HCT116 (cell line): ENCODE measurements around the gene ATP6V0D1. TPM values are rescaled to one million over a fixed set of nuclear protein-coding genes. Genes with fewer than 3 reads are reported as not detected.

Experiments used
- ATAC-seq: fragments of 200-7000 bp; cut with Tn5 transposase; 2 replicates; pipeline ENCODE4 v1.9.1; 2020; ENCODE audit warnings: mild to moderate bottlenecking, moderate library complexity
- BruUV-seq: library from RNA; stranded (reverse); fragments of 400-500 nt; replicated peaks from 2 replicates; lab custom pipeline; 2021; lab: Mats Ljungman, UMichigan
- CTCF ChIA-PET: fragments of 300-600 bp; sonication (Branson Sonifier 250); formaldehyde crosslinking; loops from one replicate; lab custom pipeline; 2021; ENCODE audit warnings: antibody characterized with exemption; lab: Charles Lee
- POLR2A ChIA-PET: fragments of 300-600, 350-600 bp; sonication (Branson Sonifier 250); formaldehyde crosslinking; loops from one replicate; lab custom pipeline; 2021; ENCODE audit warnings: antibody characterized with exemption; lab: Charles Lee
- RAD21 ChIA-PET, 2 experiments: fragments of 300-600 bp; sonication (Branson Sonifier 250); formaldehyde crosslinking; loops; one replicate each; lab custom pipeline; 2023; ENCODE audit warnings: low total read pairs in 2 of 2; ENCODE audit not compliant: uncharacterized antibody in 2 of 2, unreplicated experiment in 2 of 2, low non-redundant PET in 1 of 2; lab: Charles Lee
- DNase-seq: peaks from one replicate; pipeline ENCODE4 v3.0.0-alpha.2; 2010; ENCODE audit warnings: low read depth, low spot score
- H2AFZ ChIP-seq: fragments of 200-600 bp; shearing (Covaris generic), sonication (generic); 2 replicates; pipeline ENCODE4 v1.6.1; 2017; ENCODE audit warnings: low read depth, mixed run types, mixed read lengths, antibody characterized with exemption, low read length; ENCODE audit not compliant: poor library complexity, severe bottlenecking
- H3K27ac ChIP-seq: 2 replicates; pipeline ENCODE4 v1.5.1; 2012; ENCODE audit warnings: low read depth, low read length
- H3K27me3 ChIP-seq: fragments of 200-600 bp; sonication (generic); 2 replicates; pipeline ENCODE4 v1.6.1; 2016; ENCODE audit warnings: mixed run types, low read length, mixed read lengths; ENCODE audit not compliant: insufficient read depth
- H3K36me3 ChIP-seq, 2 experiments: fragments of 200-500 bp in 1 of 2; fragments of 200-600 bp in 1 of 2; sonication (Bioruptor generic) in 1 of 2; sonication (generic) in 1 of 2; 2 replicates each; pipeline versions ENCODE4 v1.5.1 to v1.6.1; 2014 to 2016; ENCODE audit warnings: low read length in 2 of 2, inconsistent platforms in 1 of 2, mixed read lengths in 1 of 2, mixed run types in 1 of 2; ENCODE audit not compliant: insufficient read depth in 2 of 2, control insufficient read depth in 1 of 2
- H3K4me1 ChIP-seq, 2 experiments: fragments of 200-600 bp in 1 of 2; sonication (generic) in 1 of 2; 2 replicates each; pipeline versions ENCODE4 v1.5.1 to v1.6.1; 2012 to 2017; ENCODE audit warnings: low read length in 2 of 2, inconsistent platforms in 1 of 2, mild to moderate bottlenecking in 1 of 2, mixed read lengths in 1 of 2, mixed run types in 1 of 2, moderate library complexity in 1 of 2; ENCODE audit not compliant: insufficient read depth in 2 of 2, control insufficient read depth in 1 of 2
- H3K4me2 ChIP-seq: fragments of 200-600 bp; sonication (generic); 2 replicates; pipeline ENCODE4 v1.6.1; 2017; ENCODE audit warnings: mixed run types, low read length, mixed read lengths
- H3K4me3 ChIP-seq, 2 experiments: fragments of 200-600 bp in 1 of 2; sonication (generic) in 1 of 2; replicated peaks in 1 of 2; 2 replicates each; pipeline ENCODE4 v1.5.1; 2011 to 2016; ENCODE audit warnings: low read length in 2 of 2, control low read depth in 1 of 2, low read depth in 1 of 2, mild to moderate bottlenecking in 1 of 2, mixed read lengths in 1 of 2, mixed run types in 1 of 2
- H3K79me2 ChIP-seq: fragments of 200-600 bp; sonication (generic); 2 replicates; pipeline ENCODE4 v1.6.1; 2017; ENCODE audit warnings: mild to moderate bottlenecking, mixed run types, low read length, moderate library complexity, mixed read lengths; ENCODE audit not compliant: insufficient read depth
- H3K9ac ChIP-seq: fragments of 200-600 bp; sonication (generic); 2 replicates; pipeline ENCODE4 v1.6.1; 2016; ENCODE audit warnings: low read length, mixed read lengths
- H3K9me2 ChIP-seq: fragments of 200-600 bp; sonication (generic), shearing (Covaris generic); 2 replicates; pipeline ENCODE4 v1.6.1; 2017; ENCODE audit warnings: mixed run types, mild to moderate bottlenecking, moderate library complexity; ENCODE audit not compliant: insufficient read depth
- H3K9me3 ChIP-seq, 2 experiments: fragments of 200-500 bp in 1 of 2; fragments of 200-600 bp in 1 of 2; sonication (Bioruptor generic) in 1 of 2; sonication (generic) in 1 of 2; 2 replicates each; pipeline ENCODE4 v1.6.1; 2014 to 2017; ENCODE audit warnings: low read length in 2 of 2, mixed read lengths in 2 of 2, inconsistent platforms in 1 of 2, low read depth in 1 of 2, mild to moderate bottlenecking in 1 of 2, mixed run types in 1 of 2, moderate library complexity in 1 of 2; ENCODE audit not compliant: control insufficient read depth in 1 of 2, insufficient read depth in 1 of 2
- H4K20me1 ChIP-seq: fragments of 200-600 bp; sonication (generic), shearing (Covaris generic); 2 replicates; pipeline ENCODE4 v1.6.1; 2017; ENCODE audit warnings: mixed run types, mild to moderate bottlenecking, moderate library complexity; ENCODE audit not compliant: insufficient read depth
- ATF3 ChIP-seq: IDR thresholded peaks from 2 replicates; pipeline ENCODE4 v1.6.1; 2012
- CBX3 ChIP-seq: IDR thresholded peaks from 2 replicates; pipeline ENCODE4 v1.6.1; 2012; ENCODE audit warnings: low read depth
- EGR1 ChIP-seq: IDR thresholded peaks from 2 replicates; pipeline ENCODE4 v1.6.1; 2012; ENCODE audit warnings: low read depth
- EZH2 ChIP-seq: fragments of 200-600 bp; sonication (generic); IDR thresholded peaks from 2 replicates; pipeline ENCODE4 v1.6.1; 2017; ENCODE audit warnings: antibody characterized with exemption, mixed run types
- EZH2phosphoT487 ChIP-seq: fragments of 200-600 bp; IDR thresholded peaks from 2 replicates; pipeline ENCODE4 v1.6.1; 2018; ENCODE audit warnings: antibody characterized with exemption, borderline replicate concordance
- FOSL1 ChIP-seq: IDR thresholded peaks from 2 replicates; pipeline ENCODE4 v1.6.1; 2012; ENCODE audit warnings: low read depth
- JUND ChIP-seq: IDR thresholded peaks from 2 replicates; pipeline ENCODE4 v1.6.1; 2012
- MAX ChIP-seq: IDR thresholded peaks from 2 replicates; pipeline ENCODE4 v1.6.1; 2012
- POLR2A ChIP-seq: IDR thresholded peaks from 2 replicates; pipeline ENCODE4 v1.7.0; 2011; ENCODE audit warnings: borderline replicate concordance; ENCODE audit not compliant: insufficient read depth, insufficient read length; ENCODE audit errors: extremely low read depth
- RAD21 ChIP-seq: IDR thresholded peaks from 2 replicates; pipeline ENCODE4 v1.6.1; 2012; ENCODE audit warnings: low read depth, mild to moderate bottlenecking
- REST ChIP-seq: IDR thresholded peaks from 2 replicates; pipeline ENCODE4 v1.6.1; 2012; ENCODE audit warnings: low read depth
- SP1 ChIP-seq: IDR thresholded peaks from 2 replicates; pipeline ENCODE4 v1.6.1; 2012; ENCODE audit warnings: low read depth
- SRF ChIP-seq: IDR thresholded peaks from 2 replicates; pipeline ENCODE4 v1.6.1; 2012; ENCODE audit warnings: low read depth
- TCF7L2 ChIP-seq: IDR thresholded peaks from 2 replicates; pipeline ENCODE4 v1.7.0; 2011; ENCODE audit warnings: borderline replicate concordance, inconsistent platforms; ENCODE audit not compliant: insufficient read depth, insufficient read length; ENCODE audit errors: extremely low read depth
- ZNF274 ChIP-seq: fragments of 200-500 bp; sonication (Bioruptor generic); IDR thresholded peaks from 2 replicates; pipeline ENCODE4 v1.6.1; 2014; ENCODE audit warnings: mild to moderate bottlenecking, low read depth, low read length, inconsistent platforms
- intact Hi-C: fragments of 100-400 bp; cut with micrococcal nuclease; formaldehyde crosslinking; loops from 2 replicates; pipeline ENCODE4 v1.10.0; 2022
- total RNA-seq: library from RNA; stranded (reverse); gene quantifications from one replicate; pipeline ENCODE4 v1.2.1, GENCODE V29; 2021; ENCODE audit not compliant: unreplicated experiment

Gene ATP6V0D1
- total RNA-seq, 1 experiment from 2014 or later = 36.6 TPM

- no peaks in the 10 kb centered on the region for H3K36me3 ChIP-seq
- no peaks in the 10 kb centered on the region; a peak in 1 of 4 replicates for H3K9me3 ChIP-seq
- H3K4me1 ChIP-seq = peaks cover 4 to 7% of the 10 kb centered on the region in 2 experiments
- RAD21 ChIA-PET = no interaction called here
- no peak overlapping the region for H3K4me2 ChIP-seq
- intact Hi-C loops = no loop called here
- H3K4me3 ChIP-seq = no peak overlapping the region
- DNase-seq = no peak
- no peak overlapping the region for H3K9ac ChIP-seq
- H2AFZ ChIP-seq = no peak overlapping the region
- BruUV-seq = no TSS peak
- H3K79me2 ChIP-seq = no peaks in the 10 kb centered on the region
- CTCF ChIA-PET = no interaction called here
- H3K9me2 ChIP-seq = no peaks in the 10 kb centered on the region
- POLR2A ChIA-PET = no interaction called here
- no peak for TF ChIP-seq RAD21
- no peak for TF ChIP-seq SRF
- TF ChIP-seq TCF7L2 = no peak
- TF ChIP-seq EZH2phosphoT487 = no peak
- TF ChIP-seq MAX = no peak
- TF ChIP-seq SP1 = no peak
- TF ChIP-seq REST = no peak
- TF ChIP-seq JUND = no peak
- TF ChIP-seq CBX3 = no peak
- no peak for TF ChIP-seq POLR2A
- no peak for TF ChIP-seq EZH2
- TF ChIP-seq ATF3 = no peak
- TF ChIP-seq ZNF274 = no peak
- TF ChIP-seq EGR1 = no peak
- no peak for TF ChIP-seq FOSL1
- H4K20me1 ChIP-seq = no peaks in the 10 kb centered on the region
- no peak overlapping the region for H3K27ac ChIP-seq
- no peaks in the 10 kb centered on the region for H3K27me3 ChIP-seq
- no peak for ATAC-seq
These were observed 5.8 kb upstream of the ATP6V0D1 start for GRCh38 chr16:67486805-67487204.
